Activated CD4-positive, alpha-beta T cell treated with anti-CD3 and anti-CD28 coated beads, Interleukin-2, amount 50 U/mL, for 1 hour (primary cell): ENCODE measurements around the gene MYADML2.

Experiments
- DNase-seq: peaks from one replicate; pipeline ENCODE4 v3.0.0-alpha.2; 2020

MYADML2 gene

GRCh38 chr17:81895400-81895799 lies 51.6 kb downstream of the MYADML2 start:
- DNase-seq = no peak

GRCh38 chr17:81891303-81891552 lies 55.8 kb downstream of the MYADML2 start:
- DNase-seq = no peak

DNA sequence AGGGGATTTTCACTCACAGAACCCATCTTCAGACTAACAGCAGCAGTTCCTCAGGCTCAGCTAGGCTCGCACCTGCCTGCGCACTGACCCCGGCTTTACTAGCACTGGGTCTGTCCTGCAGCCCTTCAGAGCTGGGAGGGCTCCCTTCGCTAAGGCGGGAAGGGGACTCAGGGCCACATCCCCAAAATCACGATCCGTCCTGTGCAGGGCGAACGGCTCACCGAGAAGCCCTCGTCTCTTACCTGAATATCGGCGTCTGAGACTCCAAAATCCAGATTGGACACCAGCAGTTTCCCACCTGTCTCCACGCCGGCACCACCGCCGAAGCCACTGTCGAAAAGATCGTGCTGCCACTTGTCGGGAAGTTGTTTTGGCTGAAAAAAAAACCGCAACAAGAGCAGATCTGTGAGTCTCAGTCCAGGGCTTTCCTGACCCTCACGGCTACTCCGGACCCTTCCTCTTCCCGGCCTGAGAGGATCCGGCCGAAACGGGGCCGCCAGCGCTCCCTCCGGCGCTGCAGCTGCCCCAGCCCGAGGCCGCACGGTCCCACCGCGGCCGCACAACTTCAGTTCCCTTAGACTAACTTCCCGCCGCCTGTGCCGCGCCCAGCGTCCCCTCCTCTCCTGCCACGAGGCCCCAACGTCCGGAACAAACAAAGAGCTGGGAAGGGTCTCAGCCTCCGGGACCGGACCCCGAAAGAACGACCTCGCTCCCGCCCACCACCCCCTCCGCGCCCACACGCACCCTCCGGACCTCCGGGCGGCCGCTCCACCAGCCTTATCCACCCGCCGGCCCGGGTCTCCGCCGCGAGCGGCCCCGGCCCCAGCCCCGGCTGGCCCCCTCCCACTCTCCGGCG lies 56.4 kb downstream of the MYADML2 start:
- no peak for DNase-seq
